GM19372 (cell line): Measurements from ENCODE around the gene SMR3A.

ENCODE experiments used
- ATAC-seq: cut with Tn5 transposase; IDR thresholded peaks from one replicate; pipeline ENCODE4 v1.9.1; 2021; ENCODE audit warnings: mild to moderate bottlenecking, low read depth, moderate library complexity; ENCODE audit not compliant: unreplicated experiment

Gene SMR3A

DNA sequence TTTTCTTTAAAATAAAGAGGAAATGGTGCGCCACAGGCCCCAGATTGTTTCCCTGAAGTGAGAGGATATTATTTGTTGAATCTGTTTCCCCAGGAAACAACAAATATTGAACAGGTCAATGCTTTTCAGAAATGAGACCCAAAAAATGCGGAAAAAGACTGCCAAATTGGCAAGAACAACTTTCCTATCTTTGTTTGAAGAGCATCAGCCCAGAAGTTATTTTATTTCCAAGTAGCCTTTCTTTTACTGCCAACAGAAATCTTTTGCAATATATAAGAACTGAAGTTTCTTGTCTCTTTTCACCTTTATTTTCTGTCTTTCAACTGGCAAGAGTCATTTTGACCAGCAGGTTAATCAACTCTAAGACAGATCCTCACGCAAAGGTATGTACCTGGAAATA lies at the start of gene SMR3A:
SMR3A (plus strand) TSS at position 301 of the 400 bp plus-strand sequence. CDS start 1,356 bp downstream, outside the sequence.
- no peak for ATAC-seq

- ATAC-seq, result no peak
Measured at GRCh38 chr4:70313736-70314135, 46.8 kb upstream of the SMR3A start.

DNA sequence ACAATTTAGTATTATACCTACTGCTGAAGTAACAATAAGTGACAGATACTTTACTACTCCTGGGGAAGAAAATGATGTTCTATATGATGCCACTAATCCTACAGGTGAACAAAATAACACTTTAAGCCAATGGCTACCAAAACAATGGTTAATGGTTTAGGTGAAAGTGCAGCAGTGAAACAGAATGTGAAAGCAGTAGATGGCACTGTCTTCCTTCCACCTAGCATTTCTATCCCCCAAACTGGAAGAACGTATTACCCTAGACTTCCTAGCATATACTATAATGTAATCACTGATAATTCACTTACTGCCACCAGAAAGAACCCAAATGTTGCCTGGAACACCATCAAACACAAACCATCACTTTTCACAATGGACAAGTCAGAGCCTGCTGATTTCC lies 44.6 kb upstream of the SMR3A start:
- ATAC-seq, result no peak

- ATAC-seq, result no peak
Measured at GRCh38 chr4:70326052-70326451, 34.5 kb upstream of the SMR3A start.

GRCh38 chr4:70334681-70335080 lies 25.9 kb upstream of the SMR3A start, which contains the start of gene CABS1:
CABS1 (plus strand) TSS chr4:70334981; CDS start chr4:70335040, 59 bp downstream.
- no peak for ATAC-seq

- no peak for ATAC-seq
Measured at GRCh38 chr4:70336043-70336442, 24.5 kb upstream of the SMR3A start.

GRCh38 chr4:70337886-70338420 lies 22.6 kb upstream of the SMR3A start:
- ATAC-seq, result no peak

DNA sequence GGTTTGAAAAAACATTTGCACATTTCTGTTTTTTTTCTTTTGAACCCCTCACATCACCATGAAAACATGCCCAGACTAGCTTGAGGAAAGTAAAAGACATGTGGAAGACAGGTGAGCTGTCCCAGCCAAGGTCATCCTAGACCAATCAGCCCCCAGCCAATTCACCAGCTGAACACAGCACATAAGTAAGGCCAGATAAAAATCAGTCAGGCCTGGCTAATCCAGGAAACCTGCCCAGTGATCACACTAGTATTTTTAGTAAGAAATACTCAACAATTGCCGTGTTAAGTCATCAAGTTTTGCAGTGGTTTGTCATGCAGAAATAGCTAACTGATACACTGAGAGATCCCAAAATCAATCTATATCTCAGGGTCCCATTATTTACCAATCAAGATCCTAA lies 4.4 kb upstream of the SMR3A start:
- no peak for ATAC-seq

- no peak for ATAC-seq
Measured at GRCh38 chr4:70359115-70359661, 1.4 kb upstream of the SMR3A start.

- ATAC-seq, result no peak
Measured at GRCh38 chr4:70364002-70364401, 3.4 kb downstream of the SMR3A start.

DNA sequence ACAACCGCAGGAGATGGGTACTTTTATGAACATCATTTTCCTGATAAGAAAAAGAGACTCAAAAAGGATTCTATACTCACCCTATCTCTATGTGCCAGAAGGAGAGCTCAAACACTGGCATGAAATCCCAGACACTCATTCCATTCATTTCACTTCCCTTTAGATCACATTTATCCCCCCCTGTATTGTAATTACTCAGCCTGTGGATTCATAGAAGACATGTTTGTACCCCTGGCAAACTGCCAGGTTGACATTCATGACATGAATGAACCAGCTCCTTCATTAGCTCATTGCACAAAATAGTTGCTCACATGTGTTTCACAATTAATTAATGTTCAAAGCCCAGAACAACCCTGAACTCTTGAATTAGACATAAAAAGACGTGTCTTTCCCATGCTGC lies 4.9 kb downstream of the SMR3A start:
- ATAC-seq, result no peak

- ATAC-seq, result no peak
Measured at GRCh38 chr4:70367813-70368212, 7.3 kb downstream of the SMR3A start.

- no peak for ATAC-seq
Measured at GRCh38 chr4:70371987-70372386, 11.4 kb downstream of the SMR3A start.

GRCh38 chr4:70372760-70373159 lies 12.2 kb downstream of the SMR3A start:
- ATAC-seq, result no peak

DNA sequence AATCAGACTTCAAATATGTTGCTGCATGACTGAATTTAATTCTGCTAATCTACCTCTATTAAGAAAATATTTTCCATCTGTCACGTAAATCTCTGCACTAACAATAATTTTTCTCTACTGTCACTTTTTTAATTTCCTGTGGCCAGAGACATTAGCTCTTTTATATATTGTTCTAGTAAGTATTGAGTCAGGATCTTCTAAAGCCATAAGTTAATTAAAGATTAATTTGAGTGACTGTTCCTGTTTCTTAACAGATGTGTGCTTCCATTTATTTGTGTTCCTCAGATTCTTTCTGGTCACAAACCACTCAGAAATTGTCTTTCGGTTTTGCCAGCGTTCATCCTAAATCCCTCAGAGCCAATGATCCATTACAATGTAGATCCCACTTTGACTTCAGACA lies 20.0 kb downstream of the SMR3A start:
- ATAC-seq, result no peak

DNA sequence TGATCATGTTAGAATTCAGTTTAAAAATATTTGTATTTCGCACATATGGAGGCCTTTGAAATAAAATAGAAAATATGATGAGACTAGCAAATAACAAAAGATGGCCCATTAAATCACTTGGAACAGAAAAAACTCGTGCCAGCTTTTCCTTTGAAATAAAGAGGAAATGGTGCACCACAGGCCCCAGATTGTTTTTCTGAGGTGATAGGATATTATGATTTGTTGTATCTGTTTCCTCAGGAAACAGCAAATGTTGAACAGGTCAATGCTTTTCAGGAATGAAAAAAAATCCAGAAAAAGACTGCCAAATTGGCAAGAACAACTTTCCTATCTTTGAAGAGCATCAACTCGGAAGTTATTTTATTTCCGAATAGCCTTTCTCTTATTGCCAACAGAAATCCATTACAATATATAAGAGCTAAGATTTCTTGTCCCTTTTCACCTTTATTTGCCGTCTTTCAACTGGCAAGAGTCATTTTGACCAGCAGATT lies 22.2 kb downstream of the SMR3A start, which contains the start of gene SMR3B:
SMR3B (plus strand) TSS at position 441 of the 491 bp plus-strand sequence. CDS start 1,380 bp downstream, outside the sequence.
- ATAC-seq, result no peak

DNA sequence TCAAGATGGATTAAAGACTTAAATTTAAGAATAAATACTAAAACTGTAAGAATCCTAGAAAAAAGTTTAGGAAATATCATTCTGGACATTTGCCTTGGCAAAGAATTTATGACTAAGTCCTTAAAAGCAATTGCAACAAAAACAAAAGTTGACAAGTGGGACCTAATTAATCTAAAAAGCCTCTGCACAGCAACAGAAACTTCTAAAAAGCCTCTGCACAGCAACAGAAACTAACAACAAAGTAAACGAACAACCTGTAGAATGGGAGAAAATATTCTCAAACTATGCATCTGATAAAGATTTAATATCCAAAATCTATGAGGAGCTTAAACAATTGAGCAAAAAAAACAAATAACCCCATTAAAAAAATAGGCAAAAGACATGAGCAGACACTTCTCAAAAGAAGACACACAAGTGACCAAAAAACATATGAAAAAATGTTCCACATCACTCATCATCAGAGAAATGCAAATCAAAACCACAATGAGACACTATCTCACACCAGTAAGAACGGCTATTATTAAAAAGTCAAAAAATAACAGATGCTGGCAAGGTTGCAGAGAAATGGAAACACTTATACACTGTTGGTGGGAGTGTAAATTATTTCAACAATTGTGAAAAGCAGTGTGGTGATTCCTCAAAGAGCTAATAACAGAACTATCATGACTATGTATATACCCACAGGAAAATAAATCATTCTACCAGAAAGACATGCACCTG lies 31.7 kb downstream of the SMR3A start:
- ATAC-seq, result peak; percentile 69

DNA sequence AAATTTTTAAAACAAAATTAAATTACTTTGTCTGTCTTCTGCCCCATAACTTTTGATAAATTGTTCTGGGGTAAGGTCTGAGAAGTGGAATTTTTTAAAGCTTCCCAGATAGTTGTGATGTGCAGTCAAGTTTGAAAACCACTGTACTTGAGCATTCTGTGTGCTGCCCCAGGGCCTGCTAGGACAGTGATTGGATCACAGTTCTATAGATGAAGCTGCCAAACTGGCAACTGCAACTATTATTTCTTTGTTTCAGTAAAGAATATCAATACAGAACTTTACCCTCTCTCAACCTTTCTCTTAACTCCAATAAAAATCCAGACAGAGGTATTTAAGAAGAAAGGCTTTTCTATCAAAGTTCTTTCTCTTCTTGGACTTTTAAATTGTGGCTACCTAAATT lies 37.0 kb downstream of the SMR3A start, which contains the start of gene OPRPN:
OPRPN (plus strand) TSS at position 361 of the 400 bp plus-strand sequence. CDS start 1,346 bp downstream, outside the sequence.
- ATAC-seq, result no peak

DNA sequence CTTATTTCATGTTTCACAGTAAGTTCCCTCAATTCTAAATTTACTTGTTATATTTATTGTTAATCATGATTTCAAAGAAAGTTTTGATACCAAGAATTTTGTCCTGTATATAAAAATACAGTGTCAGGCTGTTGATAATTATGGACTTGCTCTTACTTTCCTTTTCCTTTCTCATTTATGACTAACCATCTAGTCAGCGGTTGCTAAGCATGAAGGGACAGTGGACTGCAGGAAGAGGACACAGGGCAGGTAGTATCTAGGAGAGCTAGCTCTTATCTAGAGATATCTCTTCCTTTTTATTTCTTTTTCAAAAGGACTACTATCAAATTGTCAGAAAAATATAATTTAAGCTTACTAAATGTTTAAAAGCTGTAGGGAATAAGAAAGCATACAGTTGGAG lies 38.8 kb downstream of the SMR3A start:
- peak; percentile 55 for ATAC-seq

DNA sequence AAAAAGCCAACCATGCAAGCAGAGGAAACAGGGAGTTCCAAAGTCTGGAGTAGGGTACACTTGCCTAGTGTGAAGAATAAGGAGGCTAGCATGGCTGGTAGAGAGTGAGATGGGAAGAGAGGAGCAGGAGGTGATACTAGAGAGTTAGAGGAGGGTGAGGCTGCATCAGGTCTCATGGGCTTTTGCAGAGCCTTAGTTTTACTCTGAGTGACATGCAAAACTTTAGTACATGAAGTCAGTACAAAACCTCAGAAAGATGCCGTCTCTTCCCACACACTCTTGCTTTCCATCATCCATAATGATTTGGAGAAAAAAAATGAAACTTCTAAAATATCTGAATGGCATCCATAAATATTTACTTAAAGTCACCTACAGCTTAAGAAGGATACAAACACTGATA lies 42.2 kb downstream of the SMR3A start:
- ATAC-seq, result no peak

DNA sequence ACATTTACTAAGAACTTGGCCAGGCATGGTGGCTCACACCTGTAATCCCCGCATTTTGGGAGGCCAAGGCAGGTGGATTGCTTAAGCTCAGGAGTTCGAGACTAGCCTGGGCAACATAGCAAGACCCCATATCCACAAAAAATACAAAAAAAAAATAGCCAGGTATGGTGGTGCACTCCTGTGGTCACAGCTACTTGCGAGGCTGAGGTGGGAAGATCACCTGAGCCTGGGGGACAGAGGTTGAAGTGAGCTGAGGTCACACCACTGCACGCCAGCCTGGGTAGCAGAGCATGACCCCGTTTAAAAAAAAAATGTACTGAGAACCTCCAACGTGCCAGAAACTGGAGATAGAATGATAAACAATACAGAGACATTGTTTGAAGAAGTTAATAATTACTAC lies 45.2 kb downstream of the SMR3A start:
- ATAC-seq, result no peak
